Neutrophil (primary cell): ENCODE measurements around the gene AJUBA.

Experiments used
- H3K27ac ChIP-seq: fragments of 200-600 bp; sonication (generic); 2 replicates; pipeline ENCODE4 v1.5.1; 2016; ENCODE audit warnings: mild to moderate bottlenecking, moderate library complexity
- H3K27me3 ChIP-seq: fragments of 200-600 bp; sonication (generic); 2 replicates; pipeline ENCODE4 v1.6.0; 2016; ENCODE audit warnings: mild to moderate bottlenecking
- H3K36me3 ChIP-seq: fragments of 200-600 bp; sonication (generic); 2 replicates; pipeline ENCODE4 v1.5.1; 2017
- H3K4me1 ChIP-seq, 2 experiments: fragments of 200-600 bp in 1 of 2; sonication (generic) in 1 of 2; 1 replicate in 1 of 2; 2 replicates in 1 of 2; pipeline versions ENCODE4 v1.5.1 to v1.6.1; 2013 to 2016; ENCODE audit warnings: low read depth in 1 of 2, low read length in 1 of 2, mild to moderate bottlenecking in 1 of 2, moderate library complexity in 1 of 2; ENCODE audit not compliant: control insufficient read depth in 1 of 2, insufficient read depth in 1 of 2
- H3K4me3 ChIP-seq, 2 experiments: fragments of 200-600 bp in 1 of 2; sonication (generic) in 1 of 2; 1 replicate in 1 of 2; 2 replicates in 1 of 2; pipeline ENCODE4 v1.5.1; 2013 to 2016; ENCODE audit warnings: low read depth in 1 of 2, low read length in 1 of 2, mild to moderate bottlenecking in 1 of 2, moderate library complexity in 1 of 2
- H3K9me3 ChIP-seq: fragments of 200-600 bp; sonication (generic); 2 replicates; pipeline ENCODE4 v1.5.1; 2016
- TF ChIP-seq, protein P1 (sequence below): fragments of 200-600 bp; sonication (generic); IDR thresholded peaks from 2 replicates; pipeline ENCODE4 v1.5.1; 2016; ENCODE audit warnings: antibody characterized with exemption

AJUBA gene

DNA sequence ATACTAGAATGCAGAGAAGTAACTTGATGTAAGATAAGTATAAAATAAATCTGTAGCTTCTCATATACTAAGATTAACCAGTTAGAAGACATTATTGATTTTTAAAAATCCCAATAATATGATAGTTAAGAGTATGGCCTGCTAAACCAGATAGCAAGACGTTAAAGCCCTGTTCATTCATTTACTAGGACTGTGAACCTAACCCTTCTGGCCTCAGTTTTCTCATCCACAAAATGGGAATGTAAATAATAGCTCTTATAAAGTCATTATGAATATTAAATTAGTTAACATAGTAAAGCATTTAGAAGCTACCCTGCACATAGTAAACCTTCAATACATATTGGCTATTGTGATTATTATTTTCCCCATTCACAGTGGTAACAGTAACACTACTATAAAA lies 47.2 kb downstream of the AJUBA start:
- Histone ChIP-seq H3K9me3 (no peaks in the 10 kb centered on the region), H3K4me1 (peaks cover 7 to 9% of the 10 kb centered on the region in 2 experiments), H3K36me3 (peaks cover 15% of the 10 kb centered on the region), H3K4me3 (no peak overlapping the region), H3K27me3 (no peaks in the 10 kb centered on the region), H3K27ac (no peak overlapping the region)
- TF ChIP-seq, protein P1, sequence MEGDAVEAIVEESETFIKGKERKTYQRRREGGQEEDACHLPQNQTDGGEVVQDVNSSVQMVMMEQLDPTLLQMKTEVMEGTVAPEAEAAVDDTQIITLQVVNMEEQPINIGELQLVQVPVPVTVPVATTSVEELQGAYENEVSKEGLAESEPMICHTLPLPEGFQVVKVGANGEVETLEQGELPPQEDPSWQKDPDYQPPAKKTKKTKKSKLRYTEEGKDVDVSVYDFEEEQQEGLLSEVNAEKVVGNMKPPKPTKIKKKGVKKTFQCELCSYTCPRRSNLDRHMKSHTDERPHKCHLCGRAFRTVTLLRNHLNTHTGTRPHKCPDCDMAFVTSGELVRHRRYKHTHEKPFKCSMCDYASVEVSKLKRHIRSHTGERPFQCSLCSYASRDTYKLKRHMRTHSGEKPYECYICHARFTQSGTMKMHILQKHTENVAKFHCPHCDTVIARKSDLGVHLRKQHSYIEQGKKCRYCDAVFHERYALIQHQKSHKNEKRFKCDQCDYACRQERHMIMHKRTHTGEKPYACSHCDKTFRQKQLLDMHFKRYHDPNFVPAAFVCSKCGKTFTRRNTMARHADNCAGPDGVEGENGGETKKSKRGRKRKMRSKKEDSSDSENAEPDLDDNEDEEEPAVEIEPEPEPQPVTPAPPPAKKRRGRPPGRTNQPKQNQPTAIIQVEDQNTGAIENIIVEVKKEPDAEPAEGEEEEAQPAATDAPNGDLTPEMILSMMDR: no peak

DNA sequence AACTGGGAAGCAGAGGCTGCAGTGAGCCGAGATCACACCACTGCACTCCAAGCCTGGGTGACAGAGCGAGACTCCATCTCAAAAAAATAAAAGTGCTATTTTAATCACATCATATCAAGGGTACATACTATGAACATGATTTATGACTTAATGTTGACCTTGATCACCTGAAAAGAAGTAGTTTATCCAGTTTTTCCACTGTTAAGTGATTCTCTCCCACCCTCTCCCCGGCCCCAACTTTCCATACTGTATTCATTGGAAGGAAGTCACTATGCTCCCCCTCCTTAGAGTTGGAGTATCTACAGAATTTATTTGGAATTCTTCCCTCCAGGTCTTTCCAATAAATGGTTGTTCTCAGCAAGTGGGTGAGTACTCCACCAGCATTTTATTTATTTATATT lies 50.2 kb downstream of the AJUBA start:
- Histone ChIP-seq H3K27me3 (no peaks in the 10 kb centered on the region), H3K9me3 (no peaks in the 10 kb centered on the region), H3K4me1 (peaks cover 30 to 31% of the 10 kb centered on the region in 2 experiments)

DNA sequence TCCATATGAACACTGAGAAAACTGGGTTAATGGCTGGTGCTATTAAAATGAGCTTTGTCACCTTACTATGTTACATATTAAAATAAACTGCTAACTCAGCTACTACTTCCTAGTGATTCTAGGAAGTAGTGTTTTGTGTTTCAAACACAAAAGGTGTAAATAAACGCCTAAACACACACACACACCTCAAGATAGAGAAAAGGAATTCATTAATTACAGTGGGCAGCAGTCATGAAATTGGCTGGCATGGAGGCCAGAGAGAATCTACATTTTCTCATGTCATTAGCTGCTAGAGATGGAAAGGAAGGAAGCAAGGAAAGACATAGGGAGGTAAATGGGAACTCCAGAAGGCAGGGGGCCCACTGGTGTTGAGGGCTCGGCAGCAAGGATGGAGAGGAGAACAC lies 52.4 kb downstream of the AJUBA start:
- Histone ChIP-seq H3K4me3 (peak overlapping the region; percentile 71 to 79), H3K27me3 (no peaks in the 10 kb centered on the region), H3K4me1 (peaks cover 42 to 48% of the 10 kb centered on the region in 2 experiments), H3K27ac (peak overlapping the region; percentile 83), H3K9me3 (no peaks in the 10 kb centered on the region), H3K36me3 (peaks cover 5% of the 10 kb centered on the region)
- TF ChIP-seq, protein P1: no peak

More for the DNA sequence above, 50.2 kb downstream of the AJUBA start:
- H3K4me3 ChIP-seq: no peak overlapping the region
- no peak overlapping the region for H3K27ac ChIP-seq
- TF ChIP-seq, protein P1: no peak
- H3K36me3 ChIP-seq: peaks cover 8% of the 10 kb centered on the region

DNA sequence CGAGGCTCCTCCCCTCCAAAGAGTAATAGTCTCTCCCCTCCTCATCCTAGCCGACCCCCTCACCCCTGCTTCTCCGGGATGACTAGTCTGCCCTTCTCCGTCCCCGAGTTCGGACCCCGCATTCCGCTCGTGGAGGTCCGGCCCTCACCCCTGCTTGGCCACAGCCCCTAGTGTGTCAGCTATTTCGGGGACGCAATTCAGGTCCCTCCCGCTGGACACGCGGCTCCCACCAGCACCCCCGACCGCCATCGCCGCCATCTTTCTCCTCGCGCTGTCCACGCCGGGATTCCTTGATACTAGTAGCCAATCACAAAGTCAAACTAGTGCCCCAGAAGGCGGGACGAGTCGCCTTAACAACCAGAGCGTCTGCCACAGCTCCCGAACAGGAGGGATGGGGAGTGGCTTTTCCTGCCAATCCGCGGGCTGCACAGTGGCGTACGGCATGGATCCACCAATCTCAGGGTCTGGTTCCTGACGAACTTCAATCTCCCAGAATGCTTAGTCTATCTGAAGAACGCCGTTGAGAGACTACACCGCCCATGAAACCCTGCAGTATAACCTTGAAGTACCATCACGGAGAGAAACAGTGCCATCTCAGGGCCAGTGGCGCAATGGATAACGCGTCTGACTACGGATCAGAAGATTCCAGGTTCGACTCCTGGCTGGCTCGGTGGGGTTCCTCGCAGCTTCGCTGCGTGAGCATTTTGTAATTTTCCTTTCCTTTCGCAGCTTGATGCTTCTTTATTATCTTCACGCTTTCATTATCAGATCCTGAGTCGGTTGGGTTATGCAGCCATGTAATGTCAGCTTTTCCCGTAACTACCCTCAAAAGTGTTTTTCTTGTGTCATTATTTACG lies 53.0 kb downstream of the AJUBA start, which contains the start of gene PRMT5:
Gene PRMT5 (minus strand): TSS at position 273 of the 857 bp plus-strand sequence. CDS start 15 bp downstream, at position 258.
- TF ChIP-seq, protein P1: peak; percentile 55
- H3K4me3 ChIP-seq: peak within 1 kb of the TSS; percentile 71 to 79
- no peaks in the 10 kb centered on the region for H3K27me3 ChIP-seq

DNA sequence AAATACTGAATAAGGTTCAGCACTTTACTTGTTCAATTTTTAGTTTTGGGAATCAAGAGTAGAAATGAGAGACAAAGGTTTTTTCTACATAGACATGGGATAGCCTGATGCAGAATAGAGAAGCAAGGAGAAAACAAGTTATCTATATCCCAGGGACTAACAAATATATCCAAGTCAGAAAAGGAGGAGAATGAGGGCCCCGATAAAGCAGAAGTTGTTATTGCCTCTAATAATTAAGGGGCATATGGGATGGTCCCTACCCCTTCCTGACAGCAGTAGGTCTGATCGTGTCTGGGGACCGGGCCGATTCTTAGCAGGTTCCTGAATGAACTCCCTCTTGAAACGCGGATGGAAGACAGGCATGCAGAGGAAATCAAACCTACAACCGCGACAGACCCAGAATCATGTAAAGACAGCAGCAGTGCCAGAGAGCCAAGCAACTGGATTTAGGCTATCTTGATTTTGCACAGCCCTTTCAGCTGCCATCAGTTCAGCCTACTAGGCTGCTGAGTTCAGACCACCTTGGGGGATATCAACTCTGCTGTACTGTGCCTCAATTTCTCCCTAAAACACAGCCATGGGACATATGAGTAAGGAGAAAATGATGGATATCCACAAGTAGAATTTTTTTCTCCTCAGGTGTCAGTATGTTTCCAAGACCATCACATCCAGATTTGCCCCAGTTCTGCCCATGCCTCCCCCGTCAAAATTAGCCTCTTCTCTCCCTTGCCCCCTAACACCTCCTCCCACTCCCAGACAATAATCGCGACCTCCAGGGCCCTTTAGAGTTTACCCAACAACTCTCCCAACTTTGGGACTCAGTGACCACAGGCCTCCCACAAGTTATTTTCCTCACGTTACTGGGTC lies 53.9 kb downstream of the AJUBA start:
- Histone ChIP-seq H3K9me3 (no peaks in the 10 kb centered on the region), H3K27ac (peak overlapping the region; percentile 83), H3K4me1 (peaks cover 42 to 48% of the 10 kb centered on the region in 2 experiments), H3K27me3 (no peaks in the 10 kb centered on the region), H3K4me3 (peak overlapping the region; percentile 71 to 79), H3K36me3 (peaks cover 16% of the 10 kb centered on the region)
- TF ChIP-seq, protein P1: no peak

More for the DNA sequence above, 53.0 kb downstream of the AJUBA start, which contains the start of gene PRMT5:
- peaks cover 10% of the 10 kb centered on the region for H3K36me3 ChIP-seq
- H3K9me3 ChIP-seq: no peaks in the 10 kb centered on the region
- peaks cover 42 to 48% of the 10 kb centered on the region in 2 experiments for H3K4me1 ChIP-seq
- peak within 1 kb of the TSS; percentile 83 for H3K27ac ChIP-seq
